GM10266 (cell line): ENCODE data around the gene DOCK2.
A peak's percentile ranks its signal among the peaks of the same experiment; 100 is the strongest.
"Not testable (repeated sequence)": the region's sequence is repeated elsewhere in the genome, so short reads cannot be mapped to it uniquely, and the experiment has no call there.

Source experiments
- DNase-seq: peaks from one replicate; pipeline ENCODE4 v3.0.0; 2012; ENCODE audit errors: extremely low spot score
- CTCF ChIP-seq: IDR thresholded peaks from 2 replicates; pipeline ENCODE4 v1.5.1; 2012; ENCODE audit warnings: mild to moderate bottlenecking, low read depth; ENCODE audit not compliant: control insufficient read depth, insufficient read depth; ENCODE audit errors: missing control alignments

DOCK2 gene

DNA sequence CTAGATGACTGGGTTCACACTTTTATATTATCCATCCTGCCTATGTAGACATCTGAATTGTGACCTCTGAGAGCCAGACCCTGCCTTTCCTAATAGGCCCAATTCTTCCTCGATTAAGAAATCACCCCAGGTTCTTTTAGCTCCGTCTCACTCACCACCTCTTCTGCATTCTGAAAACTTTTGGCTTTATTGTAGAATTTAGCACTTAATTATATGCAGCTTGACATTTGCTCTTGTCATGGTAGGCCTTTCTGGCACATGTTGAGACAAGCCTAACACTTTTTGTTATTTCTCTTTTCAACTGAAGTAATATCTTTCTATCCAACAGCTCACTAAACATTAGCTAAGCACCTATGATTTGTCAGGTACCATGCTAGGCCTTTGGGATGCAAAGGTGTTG, 180.0 kb downstream of the DOCK2 start:
- no peak for DNase-seq
- no peak for TF ChIP-seq CTCF

GRCh38 chr5:169826618-169827017, 189.5 kb downstream of the DOCK2 start:
- TF ChIP-seq CTCF = no peak
- no peak for DNase-seq

- TF ChIP-seq CTCF = no peak
- no peak for DNase-seq
Measured at GRCh38 chr5:169827769-169828168, 190.7 kb downstream of the DOCK2 start.

GRCh38 chr5:169828385-169828784, 191.3 kb downstream of the DOCK2 start:
- peak; percentile 22 for DNase-seq
- no peak for TF ChIP-seq CTCF

DNA sequence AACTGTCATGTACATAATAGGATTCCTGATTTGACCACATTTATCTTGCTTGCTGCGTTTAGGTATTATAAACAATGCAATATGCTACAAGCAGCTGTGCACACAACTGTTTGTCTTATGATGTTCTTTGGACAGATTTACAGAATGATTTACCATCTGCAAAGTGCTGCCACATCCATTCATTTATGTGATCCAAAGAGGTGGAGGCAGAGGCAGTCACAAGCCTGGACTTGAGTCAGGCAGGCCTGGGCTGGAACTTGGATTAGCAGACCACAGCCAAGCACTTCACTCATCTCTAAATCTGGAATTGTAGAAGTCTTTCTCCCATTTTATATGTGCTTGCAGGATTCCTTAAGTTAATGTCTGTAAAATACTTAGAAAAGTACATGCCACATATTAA, 194.3 kb downstream of the DOCK2 start:
- no peak for TF ChIP-seq CTCF
- no peak for DNase-seq

GRCh38 chr5:169832304-169832703, 195.2 kb downstream of the DOCK2 start:
- no peak for TF ChIP-seq CTCF
- no peak for DNase-seq

DNA sequence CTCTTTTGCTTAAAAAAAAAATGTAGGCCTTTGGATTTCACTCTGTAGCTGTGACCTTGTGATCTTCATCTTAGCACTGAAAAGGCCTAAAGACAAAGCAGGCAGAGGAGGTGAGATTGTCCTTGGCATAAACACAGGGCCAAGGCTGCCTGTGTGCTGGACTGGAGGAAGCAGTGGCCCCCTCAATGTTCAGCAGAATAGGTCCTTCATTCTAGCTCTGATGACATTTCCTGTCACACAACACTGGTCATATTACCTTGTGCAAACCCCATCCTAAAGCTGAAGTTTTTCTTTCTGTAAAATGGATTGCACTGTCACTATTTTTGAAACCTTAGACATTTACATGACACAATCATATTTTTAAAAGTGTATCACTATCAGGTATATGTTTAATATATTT, 195.8 kb downstream of the DOCK2 start:
- peak; percentile 18 for DNase-seq
- no peak for TF ChIP-seq CTCF

- not testable (repeated sequence) for DNase-seq
Measured at GRCh38 chr5:169833681-169834292, 196.7 kb downstream of the DOCK2 start.

DNA sequence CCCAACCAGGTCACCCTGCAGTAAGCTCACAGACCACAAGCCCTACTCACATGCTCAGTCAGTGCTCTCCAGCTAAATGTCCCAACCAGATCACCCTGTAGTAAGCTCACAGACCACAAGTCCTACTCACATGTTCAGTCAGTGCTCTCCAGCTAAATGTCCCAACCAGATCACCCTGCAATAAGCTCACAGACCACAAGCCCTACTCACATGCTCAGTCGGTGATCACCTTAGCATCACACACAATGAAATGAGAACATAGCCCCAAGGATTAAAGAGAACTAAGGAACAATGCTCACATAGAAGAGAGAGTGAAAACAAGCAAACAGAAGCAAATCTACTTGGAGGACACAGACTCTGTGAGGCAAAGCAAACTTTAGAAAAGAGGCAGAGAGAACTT, 197.5 kb downstream of the DOCK2 start:
- DNase-seq = not testable (repeated sequence)
